Amygdala (tissue), 56 donors: ENCODE data around the gene NEK1.

ENCODE experiments used
- DNase-seq, 56 donors: peaks; one replicate each; lab custom pipeline; 2025; lab: John Stamatoyannopoulos, UW

The NEK1 gene, protein sequence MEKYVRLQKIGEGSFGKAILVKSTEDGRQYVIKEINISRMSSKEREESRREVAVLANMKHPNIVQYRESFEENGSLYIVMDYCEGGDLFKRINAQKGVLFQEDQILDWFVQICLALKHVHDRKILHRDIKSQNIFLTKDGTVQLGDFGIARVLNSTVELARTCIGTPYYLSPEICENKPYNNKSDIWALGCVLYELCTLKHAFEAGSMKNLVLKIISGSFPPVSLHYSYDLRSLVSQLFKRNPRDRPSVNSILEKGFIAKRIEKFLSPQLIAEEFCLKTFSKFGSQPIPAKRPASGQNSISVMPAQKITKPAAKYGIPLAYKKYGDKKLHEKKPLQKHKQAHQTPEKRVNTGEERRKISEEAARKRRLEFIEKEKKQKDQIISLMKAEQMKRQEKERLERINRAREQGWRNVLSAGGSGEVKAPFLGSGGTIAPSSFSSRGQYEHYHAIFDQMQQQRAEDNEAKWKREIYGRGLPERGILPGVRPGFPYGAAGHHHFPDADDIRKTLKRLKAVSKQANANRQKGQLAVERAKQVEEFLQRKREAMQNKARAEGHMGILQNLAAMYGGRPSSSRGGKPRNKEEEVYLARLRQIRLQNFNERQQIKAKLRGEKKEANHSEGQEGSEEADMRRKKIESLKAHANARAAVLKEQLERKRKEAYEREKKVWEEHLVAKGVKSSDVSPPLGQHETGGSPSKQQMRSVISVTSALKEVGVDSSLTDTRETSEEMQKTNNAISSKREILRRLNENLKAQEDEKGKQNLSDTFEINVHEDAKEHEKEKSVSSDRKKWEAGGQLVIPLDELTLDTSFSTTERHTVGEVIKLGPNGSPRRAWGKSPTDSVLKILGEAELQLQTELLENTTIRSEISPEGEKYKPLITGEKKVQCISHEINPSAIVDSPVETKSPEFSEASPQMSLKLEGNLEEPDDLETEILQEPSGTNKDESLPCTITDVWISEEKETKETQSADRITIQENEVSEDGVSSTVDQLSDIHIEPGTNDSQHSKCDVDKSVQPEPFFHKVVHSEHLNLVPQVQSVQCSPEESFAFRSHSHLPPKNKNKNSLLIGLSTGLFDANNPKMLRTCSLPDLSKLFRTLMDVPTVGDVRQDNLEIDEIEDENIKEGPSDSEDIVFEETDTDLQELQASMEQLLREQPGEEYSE (N-terminal part only)

DNA sequence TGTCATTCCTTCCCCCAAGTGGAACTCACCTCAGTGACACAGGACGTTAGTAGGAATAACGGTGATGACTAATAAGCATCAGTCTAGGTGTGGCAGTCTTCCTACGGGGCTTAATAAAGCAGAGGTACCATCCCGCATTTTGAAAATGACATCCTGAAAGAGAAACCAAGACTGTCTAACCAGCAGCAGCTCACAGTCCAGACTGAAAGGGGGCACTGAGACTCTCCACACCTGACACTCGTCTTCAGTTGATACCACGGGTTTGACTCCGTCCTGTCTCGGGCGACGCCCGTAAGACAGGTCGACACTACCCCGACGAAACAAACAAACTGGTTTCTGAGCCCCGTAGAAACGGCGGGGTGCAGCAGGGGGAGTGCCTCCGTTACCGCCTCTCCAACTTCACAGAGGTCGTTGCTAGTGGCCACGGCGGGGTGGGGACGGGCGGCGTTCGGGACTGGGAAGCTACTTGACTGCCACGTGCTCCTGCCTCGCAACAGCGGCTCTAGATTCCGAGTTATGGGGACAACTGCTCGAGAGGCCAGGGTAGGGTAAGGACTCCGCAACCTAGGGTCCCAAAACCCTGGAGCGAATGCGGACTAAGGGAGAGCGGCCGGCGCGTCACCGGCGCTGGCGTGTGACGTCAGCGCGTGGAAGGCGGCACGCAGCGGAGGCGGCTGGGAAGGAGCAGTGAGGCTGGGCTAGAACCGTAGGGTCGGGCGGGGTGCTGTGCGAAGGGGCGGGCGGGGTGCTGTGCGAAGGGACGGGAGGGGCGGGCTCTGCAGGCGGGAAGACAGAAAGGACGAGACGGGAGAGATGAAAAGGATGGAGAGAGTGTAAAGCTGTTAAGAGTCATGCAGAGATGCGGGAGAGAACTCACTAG is at the start of gene NEK1:
TSS of gene NEK1 (minus strand) at position 593 of the 880 bp plus-strand sequence. CDS start 9,953 bp downstream, outside the sequence.
- DNase-seq, result peak; percentile 14 to 94 (median 82)

DNA sequence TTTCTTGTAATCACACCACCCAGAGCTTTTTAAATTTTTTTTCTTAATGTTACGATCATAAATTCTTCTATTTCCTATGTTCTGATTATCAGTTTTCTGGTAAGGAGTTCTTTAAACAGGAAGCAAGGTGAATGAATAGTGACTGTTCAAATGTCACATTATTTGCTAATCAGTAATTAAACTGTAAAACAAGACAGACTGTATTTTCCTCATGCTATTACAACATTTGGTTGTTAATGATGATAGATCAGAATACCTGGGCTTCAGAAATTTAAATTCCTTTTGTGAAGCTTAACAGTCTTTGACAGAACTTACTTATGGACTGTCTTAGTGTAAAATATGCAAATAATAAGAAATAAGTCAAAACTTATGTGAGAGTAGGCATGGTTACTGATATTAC is 49.4 kb upstream of the NEK1 start:
- DNase-seq, result no peak

DNA sequence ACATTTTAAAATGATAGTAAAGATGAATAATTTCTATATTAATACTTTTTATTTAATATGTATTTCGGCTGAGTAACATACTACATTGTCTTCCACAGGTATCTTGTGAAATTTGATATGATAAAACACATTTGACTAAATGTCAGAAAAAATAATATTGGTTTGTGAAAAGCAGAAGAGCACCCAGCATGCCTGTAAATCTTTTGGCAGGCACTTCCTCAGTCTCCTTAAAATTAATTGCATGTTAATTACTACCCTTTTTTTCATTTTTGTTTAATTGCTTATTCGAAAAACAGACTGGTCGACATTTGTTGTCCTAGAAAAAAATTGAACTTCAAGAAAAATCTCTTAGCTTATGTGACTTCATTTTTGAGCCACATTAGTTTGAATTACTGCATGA is 48.5 kb upstream of the NEK1 start:
- no peak for DNase-seq

DNA sequence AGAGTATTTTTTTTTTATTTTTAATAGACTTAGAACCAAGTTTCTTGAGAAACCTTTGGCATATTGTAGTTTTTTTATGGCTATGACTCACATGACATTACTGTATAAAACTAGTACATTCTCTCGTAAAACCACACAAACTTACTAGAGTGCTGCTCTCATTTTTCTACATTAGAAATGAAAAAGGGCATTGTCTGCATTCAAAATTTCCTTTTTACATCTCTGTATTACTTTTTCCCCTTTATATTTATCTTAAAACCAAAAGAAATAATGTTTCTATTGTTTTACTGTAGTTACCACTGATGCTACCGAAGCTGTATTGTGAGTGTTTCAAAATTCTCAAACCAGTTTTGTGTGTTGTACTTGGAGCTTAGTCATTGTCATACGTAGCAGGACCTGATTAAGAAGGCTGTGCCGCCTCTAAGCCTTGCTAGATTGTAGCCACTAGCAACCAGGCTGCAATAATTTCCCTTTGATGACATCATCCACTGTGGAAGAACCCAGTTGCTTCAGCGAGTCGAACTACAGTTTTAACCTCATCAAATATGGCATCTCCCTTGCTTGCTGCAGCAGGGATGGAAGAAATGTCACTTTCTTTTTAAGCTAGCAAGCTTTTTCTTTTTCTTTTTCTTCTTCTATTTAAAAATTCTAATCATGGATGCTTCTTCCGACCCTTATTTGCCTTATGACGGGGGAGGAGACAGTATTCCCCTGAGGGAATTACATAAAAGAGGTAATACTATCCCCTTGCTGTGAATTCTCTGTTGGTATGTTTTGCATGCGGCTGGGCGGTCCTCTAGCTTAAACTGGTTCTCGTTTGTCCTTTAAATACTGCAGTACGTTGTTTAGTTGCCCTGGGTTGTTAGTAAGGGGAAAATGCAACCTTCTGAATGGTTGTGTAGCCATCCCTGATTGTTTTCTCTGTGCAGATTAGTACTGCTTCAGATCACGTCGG is 47.6 kb upstream of the NEK1 start:
- DNase-seq, result peak in 48 of 56 donors; percentile 1 to 79 (median 38)

DNA sequence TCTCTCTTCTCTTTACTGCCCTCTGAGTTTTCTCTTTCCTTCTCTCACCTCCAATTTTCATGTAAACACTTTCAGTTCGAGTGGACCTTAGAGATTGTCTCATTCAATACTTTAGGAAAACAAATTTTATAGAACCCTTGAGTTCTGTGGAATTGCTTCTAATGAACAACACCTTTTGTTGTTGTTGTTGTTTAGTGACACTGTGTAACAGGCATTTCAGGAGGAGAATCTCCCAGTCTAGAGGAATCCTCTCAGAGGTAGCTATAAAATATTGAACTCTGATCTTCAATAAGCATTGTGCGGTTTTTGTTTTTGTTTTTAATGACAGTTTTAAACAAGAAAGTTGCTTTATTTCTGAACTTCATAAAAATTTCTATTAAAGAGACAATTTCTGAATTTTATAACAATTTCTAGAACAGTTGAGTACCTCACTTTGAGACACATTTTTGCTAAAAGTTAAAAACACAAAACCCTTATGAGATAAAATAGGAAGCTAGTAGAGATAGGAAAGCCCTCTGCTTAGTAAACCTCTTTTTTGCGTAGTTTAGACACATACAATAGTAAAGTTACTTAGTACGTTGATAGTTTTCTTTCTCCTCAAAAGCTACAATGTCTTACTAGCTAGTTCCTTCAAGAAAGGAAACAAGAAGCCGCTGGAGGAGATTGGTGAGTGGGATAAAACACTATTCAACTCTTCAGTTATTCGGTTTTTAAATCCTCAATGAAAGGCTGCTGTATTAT is 46.8 kb upstream of the NEK1 start:
- no peak for DNase-seq

DNA sequence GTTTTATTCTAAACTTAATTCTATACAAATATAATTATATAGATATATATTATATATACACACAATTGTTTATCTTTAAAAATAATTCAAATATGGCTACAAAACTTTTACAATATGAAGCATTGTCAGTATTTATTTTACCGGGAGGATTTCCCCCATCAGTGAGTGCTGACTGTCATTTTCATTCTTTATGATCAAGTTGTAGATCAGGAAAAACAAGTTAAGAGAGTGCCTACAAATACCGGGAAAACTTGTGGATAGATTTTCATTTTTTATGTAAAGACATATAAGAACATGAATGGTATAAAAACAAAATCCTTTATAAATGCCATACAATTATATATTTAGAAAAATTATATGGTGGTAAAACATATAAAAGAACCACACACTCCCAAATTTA is 45.8 kb upstream of the NEK1 start:
- DNase-seq, result no peak

DNA sequence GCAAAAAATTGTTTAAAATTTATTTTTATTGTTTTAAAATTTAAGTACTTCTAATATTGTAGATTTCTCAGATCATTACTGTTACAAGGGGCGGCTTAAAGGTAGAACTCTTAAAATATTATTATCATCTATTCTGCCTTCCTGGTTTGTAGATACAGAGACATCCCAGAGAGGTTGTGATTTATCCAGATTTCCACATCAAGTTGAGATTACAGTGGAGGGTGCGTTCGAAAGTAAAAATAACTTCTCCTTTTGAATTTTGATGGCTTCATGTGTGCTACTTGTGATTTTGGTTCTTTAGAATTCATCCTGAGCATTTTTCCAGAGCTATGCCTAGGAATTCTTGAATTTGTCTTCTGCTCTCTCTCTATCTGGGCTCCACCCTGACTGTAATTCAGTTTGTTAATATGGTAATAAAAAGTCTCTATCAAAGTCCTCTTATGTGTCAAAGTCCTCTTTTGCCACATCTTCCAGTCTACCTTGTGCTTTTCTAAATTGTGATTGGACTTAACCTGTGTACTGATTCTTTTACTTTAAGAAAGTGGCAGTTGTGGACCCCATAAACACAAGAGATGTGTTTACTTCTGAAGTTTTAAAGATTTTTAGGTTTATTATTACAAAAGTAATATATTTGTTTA is 45.2 kb upstream of the NEK1 start:
- no peak for DNase-seq

DNA sequence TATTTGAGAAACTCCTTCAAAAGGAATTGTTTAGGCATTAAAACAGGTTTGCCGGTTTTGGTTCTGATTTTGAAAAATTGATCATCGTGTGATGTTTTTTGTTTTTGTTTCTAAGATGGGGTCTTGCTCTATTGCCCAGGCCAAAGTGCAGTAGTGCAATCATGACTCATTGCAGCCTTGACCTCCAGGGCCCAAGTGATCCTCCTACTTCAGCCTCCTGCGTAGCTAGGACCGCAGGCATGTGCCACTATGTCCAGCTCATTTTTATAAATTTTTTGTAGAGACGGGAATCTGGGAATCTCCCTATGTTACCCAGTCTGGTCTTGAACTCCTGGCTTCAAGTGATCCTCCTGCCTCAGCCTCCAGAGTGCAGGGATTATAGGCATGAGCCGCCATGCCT is 43.0 kb upstream of the NEK1 start:
- DNase-seq, result no peak

DNA sequence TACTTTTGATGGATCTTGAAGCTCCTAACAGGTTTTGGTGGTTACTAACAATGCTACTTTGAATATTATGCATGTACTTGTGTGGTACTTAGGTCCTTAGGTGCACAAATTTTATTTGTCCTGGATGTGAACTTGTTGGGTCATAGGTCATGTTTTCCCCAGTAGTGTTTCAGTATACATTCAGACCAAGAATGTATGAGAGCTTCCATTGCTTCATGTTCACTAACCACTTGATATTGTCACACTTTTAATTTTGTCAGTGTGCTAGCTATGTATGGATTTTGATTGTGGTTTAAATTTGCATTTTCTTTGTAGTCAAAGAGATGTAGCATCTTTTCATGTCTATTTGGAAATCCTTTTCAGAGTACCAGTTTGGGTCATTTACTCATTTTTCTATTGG is 40.2 kb upstream of the NEK1 start:
- no peak for DNase-seq

DNA sequence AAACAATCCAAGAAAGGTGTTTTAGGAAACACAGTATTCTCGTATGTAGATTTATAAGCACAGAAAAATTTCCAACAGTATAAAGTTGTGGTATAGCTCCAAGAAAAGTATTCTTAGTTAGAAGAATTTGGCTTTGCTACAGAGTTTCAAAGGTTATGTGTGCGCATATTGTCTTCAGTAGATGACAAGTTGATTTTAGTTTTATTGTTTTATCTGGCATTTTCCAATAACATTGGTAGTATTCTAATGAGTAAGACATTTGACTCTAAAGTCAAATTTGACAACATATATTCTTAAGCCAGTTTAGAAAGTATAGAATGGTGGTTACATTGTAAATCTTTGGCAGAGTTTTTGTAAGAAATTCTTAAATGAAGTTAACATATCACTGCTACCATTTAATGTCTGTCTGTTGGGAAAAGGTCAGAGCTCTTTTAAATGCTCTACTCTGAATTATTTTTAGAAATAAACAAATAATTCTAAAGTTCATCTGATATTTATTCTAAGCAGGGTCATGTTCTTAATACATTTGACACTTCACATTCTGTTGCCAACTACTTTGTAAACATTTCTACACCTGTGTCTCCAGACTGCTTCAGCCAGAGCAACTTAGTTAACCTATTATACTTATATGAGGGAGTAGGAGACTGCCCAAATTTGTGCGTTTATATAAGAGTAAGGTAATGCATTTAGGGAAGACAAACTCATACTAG is 38.0 kb upstream of the NEK1 start:
- no peak for DNase-seq

DNA sequence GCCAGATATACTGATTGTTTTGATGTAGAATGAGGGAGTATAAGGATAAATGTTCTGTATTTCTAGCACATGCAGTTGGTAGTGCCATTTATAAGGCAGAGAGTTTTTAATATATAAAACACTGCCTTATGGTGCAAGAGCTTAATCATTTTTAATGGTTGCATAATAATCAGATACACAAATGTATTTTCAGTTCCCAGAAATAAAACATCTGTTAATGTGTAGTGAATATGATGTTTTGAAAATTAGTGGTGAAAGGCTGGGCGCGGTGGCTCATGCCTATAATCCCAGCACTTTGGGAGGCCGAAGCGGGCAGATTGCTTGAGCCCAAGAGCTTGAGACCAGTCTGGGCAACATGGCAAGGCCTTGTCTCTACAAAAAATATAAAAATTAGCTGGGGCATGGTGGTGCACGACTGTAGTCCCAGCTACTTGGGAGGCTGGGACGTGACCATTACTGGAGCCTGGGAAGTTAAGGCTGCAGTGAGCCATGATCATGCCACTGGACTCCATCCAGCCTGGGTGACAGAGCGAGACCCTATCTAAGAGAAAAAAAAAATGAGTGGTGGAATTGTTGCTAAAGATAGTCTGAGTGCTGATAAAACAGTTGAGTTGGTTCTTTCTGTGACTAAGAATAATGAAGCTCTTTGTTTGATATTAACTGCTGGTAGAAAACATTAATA is 37.3 kb upstream of the NEK1 start:
- DNase-seq, result peak in 1 of 56 donors; percentile 6

DNA sequence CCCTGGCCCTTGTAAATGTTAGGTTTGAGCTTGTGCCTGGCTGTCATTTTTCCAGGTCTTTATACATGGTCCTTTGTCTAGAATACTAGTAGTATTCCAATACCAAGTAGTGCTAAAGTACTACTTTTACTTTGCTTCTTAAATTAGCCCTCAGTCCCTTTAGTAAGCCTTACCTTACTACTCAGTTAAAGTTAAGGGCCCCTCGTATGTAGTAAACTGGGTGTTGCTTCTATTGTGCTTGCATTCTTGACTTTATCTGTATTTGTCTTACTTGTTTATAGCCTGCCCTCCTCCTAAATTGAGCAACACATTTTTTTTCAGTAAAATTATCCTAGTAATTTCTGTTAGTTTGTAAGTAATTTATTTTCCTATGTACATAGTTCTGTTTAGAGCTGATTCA is 33.2 kb upstream of the NEK1 start:
- DNase-seq, result no peak

DNA sequence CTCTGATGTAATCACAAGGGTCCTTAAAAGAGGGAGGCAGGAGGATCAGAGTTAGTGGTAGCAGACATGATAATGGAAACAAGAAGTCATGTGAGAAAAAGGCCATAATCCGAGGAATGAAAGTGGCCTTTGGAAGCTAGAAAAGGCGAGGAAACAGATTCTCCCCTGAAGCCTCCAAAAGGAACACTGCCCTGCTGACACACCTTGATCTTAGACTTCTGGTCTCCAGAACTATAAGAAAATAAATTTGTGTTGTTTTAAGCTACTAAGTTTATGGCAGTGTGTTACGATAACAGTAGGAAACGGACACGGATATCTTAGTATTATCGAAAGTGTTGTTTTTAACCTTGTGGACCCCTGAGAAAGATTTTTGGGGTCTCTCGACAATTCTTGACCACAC is 32.4 kb upstream of the NEK1 start:
- no peak for DNase-seq

DNA sequence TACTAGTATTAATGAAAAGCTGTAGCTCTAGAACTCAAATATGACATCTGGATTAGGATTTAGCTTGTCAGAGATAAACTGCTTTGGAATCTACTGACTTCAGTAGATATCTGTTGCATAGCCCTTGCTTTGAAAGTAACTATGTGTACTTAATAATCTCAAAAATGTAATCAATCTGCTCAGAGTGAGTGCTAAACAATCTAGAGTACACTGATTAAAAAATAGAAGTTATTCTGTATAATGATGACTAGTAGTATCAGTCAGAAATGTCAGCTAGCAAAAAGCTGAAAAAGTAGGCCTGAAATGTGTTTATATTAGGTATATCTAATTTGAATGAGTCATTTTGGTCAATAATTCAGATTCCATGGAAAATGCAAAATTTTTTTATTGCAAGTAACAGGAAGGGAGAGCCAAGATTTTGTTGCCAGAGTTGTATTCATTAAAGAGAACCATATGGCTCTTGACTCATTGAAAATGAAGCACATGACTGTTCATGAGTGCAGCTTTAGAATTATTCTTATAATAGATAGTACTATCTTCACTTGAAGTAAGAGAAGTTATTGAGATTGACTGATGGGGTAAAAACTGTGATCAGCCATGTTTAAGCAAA is 28.0 kb upstream of the NEK1 start:
- no peak for DNase-seq

DNA sequence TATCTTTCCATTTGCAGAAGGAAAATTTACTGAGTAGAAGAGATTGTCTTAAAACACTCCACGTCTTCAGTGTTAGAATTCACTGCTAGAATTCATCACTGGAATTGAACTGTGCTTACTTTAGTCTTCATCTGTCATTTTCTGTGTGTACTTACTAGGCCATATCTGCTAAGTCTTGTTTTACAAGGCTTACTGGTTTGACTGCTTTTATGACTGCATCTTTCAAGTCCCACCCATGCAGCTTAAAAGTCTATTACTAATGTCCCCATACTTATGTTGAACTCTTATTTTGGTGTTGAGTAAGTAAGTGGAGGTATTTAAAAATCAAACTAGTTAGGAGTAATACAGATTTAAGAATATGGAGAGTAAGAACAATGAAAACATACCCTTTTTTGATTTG is 22.6 kb upstream of the NEK1 start:
- no peak for DNase-seq

DNA sequence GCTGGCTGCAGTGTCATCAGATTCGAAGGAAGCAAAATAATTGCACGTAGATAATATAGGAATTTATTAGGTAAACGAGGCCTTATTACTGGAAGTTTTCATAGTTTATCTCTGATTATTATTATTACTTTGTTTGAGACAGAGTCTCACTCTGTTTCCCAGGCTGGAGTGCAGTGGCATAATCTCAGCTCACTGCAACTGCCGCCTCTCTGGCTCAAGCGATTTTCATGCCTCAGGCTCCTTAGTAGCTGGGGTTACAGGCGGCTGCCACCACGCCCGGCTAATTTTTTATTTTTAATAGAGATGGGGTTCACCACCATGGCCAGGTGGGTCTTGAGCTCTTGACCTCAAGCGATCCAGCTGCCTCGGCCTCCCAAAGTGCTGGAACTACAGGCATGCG is 20.5 kb upstream of the NEK1 start:
- DNase-seq, result no peak
